Measurements from ENCODE around the gene NIPBL.
"Not testable (repeated sequence)": the region's sequence is repeated elsewhere in the genome, so short reads cannot be mapped to it uniquely, and the experiment has no call there.

NIPBL gene

GRCh38 chr5:36879274-36880033 lies 2.9 kb downstream of the NIPBL start:
- DNase-seq (ENCODE audit: low spot score), result no peak

GRCh38 chr5:36880761-36881160 lies 4.2 kb downstream of the NIPBL start:
- DNase-seq (ENCODE audit: low spot score), result no peak

GRCh38 chr5:36881304-36881703 lies 4.7 kb downstream of the NIPBL start:
- no peak for DNase-seq (ENCODE audit: low spot score)

- no peak for DNase-seq (ENCODE audit: low spot score)
Observed at GRCh38 chr5:36881807-36882206, 5.2 kb downstream of the NIPBL start.

GRCh38 chr5:36882250-36882649 lies 5.7 kb downstream of the NIPBL start:
- DNase-seq (ENCODE audit: low spot score), result no peak

GRCh38 chr5:36883894-36884462 lies 7.4 kb downstream of the NIPBL start:
- no peak for DNase-seq (ENCODE audit: low spot score)

- DNase-seq (ENCODE audit: low spot score), result no peak
Observed at GRCh38 chr5:36885149-36885548, 8.6 kb downstream of the NIPBL start.

- no peak for DNase-seq (ENCODE audit: low spot score)
Observed at GRCh38 chr5:36885566-36886485, 9.3 kb downstream of the NIPBL start.

GRCh38 chr5:36886791-36887190 lies 10.2 kb downstream of the NIPBL start:
- no peak for DNase-seq (ENCODE audit: low spot score)

- DNase-seq (ENCODE audit: low spot score), result no peak
Observed at GRCh38 chr5:36887532-36887931, 11.0 kb downstream of the NIPBL start.

GRCh38 chr5:36888303-36888702 lies 11.7 kb downstream of the NIPBL start:
- no peak for DNase-seq (ENCODE audit: low spot score)

- no peak for DNase-seq (ENCODE audit: low spot score)
Observed at GRCh38 chr5:36889264-36889663, 12.7 kb downstream of the NIPBL start.

GRCh38 chr5:36891266-36891665 lies 14.7 kb downstream of the NIPBL start:
- DNase-seq (ENCODE audit: low spot score), result no peak

GRCh38 chr5:36892085-36892830 lies 15.7 kb downstream of the NIPBL start:
- DNase-seq (ENCODE audit: low spot score), result not testable (repeated sequence)

- DNase-seq (ENCODE audit: low spot score), result no peak
Observed at GRCh38 chr5:36894954-36895353, 18.4 kb downstream of the NIPBL start.

- DNase-seq (ENCODE audit: low spot score), result no peak
Observed at GRCh38 chr5:36896476-36896875, 19.9 kb downstream of the NIPBL start.

GRCh38 chr5:36897616-36898015 lies 21.0 kb downstream of the NIPBL start:
- no peak for DNase-seq (ENCODE audit: low spot score)

GRCh38 chr5:36899860-36900259 lies 23.3 kb downstream of the NIPBL start:
- no peak for DNase-seq (ENCODE audit: low spot score)

GRCh38 chr5:36900283-36900682 lies 23.7 kb downstream of the NIPBL start:
- DNase-seq (ENCODE audit: low spot score), result no peak

- not testable (repeated sequence) for DNase-seq (ENCODE audit: low spot score)
Observed at GRCh38 chr5:36901077-36901476, 24.5 kb downstream of the NIPBL start.

GRCh38 chr5:36901856-36902255 lies 25.3 kb downstream of the NIPBL start:
- no peak for DNase-seq (ENCODE audit: low spot score)

GRCh38 chr5:36902353-36902752 lies 25.8 kb downstream of the NIPBL start:
- DNase-seq (ENCODE audit: low spot score), result no peak
